ENCODE results near the gene CD5L.
A peak's percentile ranks its signal among the peaks of the same experiment; 100 is the strongest.

The CD5L gene

GRCh38 chr1:157838966-157839365, 2.6 kb downstream of the CD5L start:
- no peaks in the 10 kb centered on the region for H3K4me1 ChIP-seq (ENCODE audit: control insufficient read depth in 1 of 2, insufficient read depth in 2 of 2, low read length in 2 of 2)
- H3K36me3 ChIP-seq (ENCODE audit: control insufficient read depth in 1 of 2, insufficient read depth in 2 of 2, low read length in 2 of 2) = no peaks in the 10 kb centered on the region
- H3K27me3 ChIP-seq (ENCODE audit: insufficient read depth, low read length) = no peaks in the 10 kb centered on the region
- no peak overlapping the region for H4K91ac ChIP-seq (ENCODE audit: low read depth, low read length)
- no peak overlapping the region for H3K4me3 ChIP-seq (ENCODE audit: low read depth, low read length)
- no peak overlapping the region for H2AK5ac ChIP-seq (ENCODE audit: low read length)
- H3K18ac ChIP-seq (ENCODE audit: low read length) = no peak overlapping the region
- no peak overlapping the region for H2BK5ac ChIP-seq (ENCODE audit: low read depth, low read length, poor library complexity)
- no peak for DNase-seq
- no peak overlapping the region for H3K9ac ChIP-seq (ENCODE audit: low read length)
- H2BK120ac ChIP-seq (ENCODE audit: insufficient read depth, low read length, poor library complexity) = no peak overlapping the region
- no peak overlapping the region for H3K23ac ChIP-seq (ENCODE audit: low read length)
- no peaks in the 10 kb centered on the region for H3K9me3 ChIP-seq (ENCODE audit: insufficient read depth, low read depth, low read length)
- H4K8ac ChIP-seq (ENCODE audit: low read depth, low read length) = no peak overlapping the region
- H3K27ac ChIP-seq (ENCODE audit: low read depth, low read length) = no peak overlapping the region
- H3K79me1 ChIP-seq (ENCODE audit: low read length) = no peaks in the 10 kb centered on the region
- H2AFZ ChIP-seq (ENCODE audit: insufficient read depth, low read length, poor library complexity) = no peak overlapping the region
- no peaks in the 10 kb centered on the region for H3K79me2 ChIP-seq (ENCODE audit: control insufficient read depth, insufficient read depth, low read length, poor library complexity)
- H3K4ac ChIP-seq (ENCODE audit: low read depth, low read length) = no peak overlapping the region
- H3K4me2 ChIP-seq (ENCODE audit: low read length) = no peak overlapping the region
- no peak overlapping the region for H2BK12ac ChIP-seq (ENCODE audit: low read length)
- H3K14ac ChIP-seq (ENCODE audit: low read length) = no peak overlapping the region
- no peak overlapping the region for H4K12ac ChIP-seq (ENCODE audit: low read depth, low read length)

GRCh38 chr1:157834430-157834829, 7.2 kb downstream of the CD5L start:
- H2BK120ac ChIP-seq (ENCODE audit: insufficient read depth, low read length, poor library complexity) = no peak overlapping the region
- no peak overlapping the region for H3K18ac ChIP-seq (ENCODE audit: low read length)
- no peak overlapping the region for H3K4me2 ChIP-seq (ENCODE audit: low read length)
- no peak overlapping the region for H4K8ac ChIP-seq (ENCODE audit: low read depth, low read length)
- no CpG with 5 or more reads among the region's 12 CpGs for WGBS (ENCODE audit: extremely low coverage, insufficient coverage, insufficient read length)
- H3K79me2 ChIP-seq (ENCODE audit: control insufficient read depth, insufficient read depth, low read length, poor library complexity) = no peaks in the 10 kb centered on the region
- H2AFZ ChIP-seq (ENCODE audit: insufficient read depth, low read length, poor library complexity) = no peak overlapping the region
- H3K4me1 ChIP-seq (ENCODE audit: control insufficient read depth in 1 of 2, insufficient read depth in 2 of 2, low read length in 2 of 2) = peaks cover 3 to 7% of the 10 kb centered on the region in 2 experiments
- H3K9ac ChIP-seq (ENCODE audit: low read length) = no peak overlapping the region
- H3K4me3 ChIP-seq (ENCODE audit: low read depth, low read length) = no peak overlapping the region
- no peaks in the 10 kb centered on the region for H3K9me3 ChIP-seq (ENCODE audit: insufficient read depth, low read depth, low read length)
- no peak overlapping the region for H4K12ac ChIP-seq (ENCODE audit: low read depth, low read length)
- H3K27ac ChIP-seq (ENCODE audit: low read depth, low read length) = no peak overlapping the region
- no peaks in the 10 kb centered on the region for H3K79me1 ChIP-seq (ENCODE audit: low read length)
- no peaks in the 10 kb centered on the region for H3K36me3 ChIP-seq (ENCODE audit: control insufficient read depth in 1 of 2, insufficient read depth in 2 of 2, low read length in 2 of 2)
- H2AK5ac ChIP-seq (ENCODE audit: low read length) = no peak overlapping the region
- H4K91ac ChIP-seq (ENCODE audit: low read depth, low read length) = no peak overlapping the region
- H3K4ac ChIP-seq (ENCODE audit: low read depth, low read length) = no peak overlapping the region
- DNase-seq = no peak
- H3K23ac ChIP-seq (ENCODE audit: low read length) = no peak overlapping the region
- H3K14ac ChIP-seq (ENCODE audit: low read length) = no peak overlapping the region
- H2BK12ac ChIP-seq (ENCODE audit: low read length) = no peak overlapping the region
- no peaks in the 10 kb centered on the region for H3K27me3 ChIP-seq (ENCODE audit: insufficient read depth, low read length)
- no peak overlapping the region for H2BK5ac ChIP-seq (ENCODE audit: low read depth, low read length, poor library complexity)

GRCh38 chr1:157833145-157833544, 8.5 kb downstream of the CD5L start:
- Histone ChIP-seq H3K4me2 (ENCODE audit: low read length) (no peak overlapping the region), H3K79me1 (ENCODE audit: low read length) (no peaks in the 10 kb centered on the region), H3K79me2 (ENCODE audit: control insufficient read depth, insufficient read depth, low read length, poor library complexity) (no peaks in the 10 kb centered on the region), H3K36me3 (ENCODE audit: control insufficient read depth in 1 of 2, insufficient read depth in 2 of 2, low read length in 2 of 2) (no peaks in the 10 kb centered on the region), H3K18ac (ENCODE audit: low read length) (no peak overlapping the region), H2AK5ac (ENCODE audit: low read length) (no peak overlapping the region), H2BK5ac (ENCODE audit: low read depth, low read length, poor library complexity) (no peak overlapping the region), H4K91ac (ENCODE audit: low read depth, low read length) (no peak overlapping the region), H3K14ac (ENCODE audit: low read length) (no peak overlapping the region), H2BK12ac (ENCODE audit: low read length) (no peak overlapping the region), H3K9ac (ENCODE audit: low read length) (no peak overlapping the region), H3K9me3 (ENCODE audit: insufficient read depth, low read depth, low read length) (no peaks in the 10 kb centered on the region), H3K4me3 (ENCODE audit: low read depth, low read length) (no peak overlapping the region), H3K27ac (ENCODE audit: low read depth, low read length) (no peak overlapping the region), H3K4ac (ENCODE audit: low read depth, low read length) (no peak overlapping the region), H4K8ac (ENCODE audit: low read depth, low read length) (no peak overlapping the region), H3K4me1 (ENCODE audit: control insufficient read depth in 1 of 2, insufficient read depth in 2 of 2, low read length in 2 of 2) (peaks cover 3 to 7% of the 10 kb centered on the region in 2 experiments), H2BK120ac (ENCODE audit: insufficient read depth, low read length, poor library complexity) (no peak overlapping the region), H3K23ac (ENCODE audit: low read length) (no peak overlapping the region), H4K12ac (ENCODE audit: low read depth, low read length) (no peak overlapping the region), H2AFZ (ENCODE audit: insufficient read depth, low read length, poor library complexity) (no peak overlapping the region), H3K27me3 (ENCODE audit: insufficient read depth, low read length) (no peaks in the 10 kb centered on the region)
- no CpG with 5 or more reads among the region's 6 CpGs for WGBS (ENCODE audit: extremely low coverage, insufficient coverage, insufficient read length)
- no peak for DNase-seq

GRCh38 chr1:157831968-157832626, 9.5 kb downstream of the CD5L start:
- H2BK12ac ChIP-seq (ENCODE audit: low read length) = no peak overlapping the region
- H4K12ac ChIP-seq (ENCODE audit: low read depth, low read length) = no peak overlapping the region
- H3K79me1 ChIP-seq (ENCODE audit: low read length) = no peaks in the 10 kb centered on the region
- H3K4me2 ChIP-seq (ENCODE audit: low read length) = no peak overlapping the region
- H3K9ac ChIP-seq (ENCODE audit: low read length) = no peak overlapping the region
- no peaks in the 10 kb centered on the region for H3K27me3 ChIP-seq (ENCODE audit: insufficient read depth, low read length)
- H4K91ac ChIP-seq (ENCODE audit: low read depth, low read length) = no peak overlapping the region
- no peak overlapping the region for H2BK5ac ChIP-seq (ENCODE audit: low read depth, low read length, poor library complexity)
- H3K14ac ChIP-seq (ENCODE audit: low read length) = no peak overlapping the region
- no peaks in the 10 kb centered on the region for H3K79me2 ChIP-seq (ENCODE audit: control insufficient read depth, insufficient read depth, low read length, poor library complexity)
- no peak overlapping the region for H2AFZ ChIP-seq (ENCODE audit: insufficient read depth, low read length, poor library complexity)
- H3K4ac ChIP-seq (ENCODE audit: low read depth, low read length) = no peak overlapping the region
- H3K27ac ChIP-seq (ENCODE audit: low read depth, low read length) = peak overlapping the region; percentile 75
- H2BK120ac ChIP-seq (ENCODE audit: insufficient read depth, low read length, poor library complexity) = no peak overlapping the region
- H3K9me3 ChIP-seq (ENCODE audit: insufficient read depth, low read depth, low read length) = no peaks in the 10 kb centered on the region
- no peak overlapping the region for H3K4me3 ChIP-seq (ENCODE audit: low read depth, low read length)
- no peak overlapping the region for H3K23ac ChIP-seq (ENCODE audit: low read length)
- no CpG with 5 or more reads among the region's 4 CpGs for WGBS (ENCODE audit: extremely low coverage, insufficient coverage, insufficient read length)
- H2AK5ac ChIP-seq (ENCODE audit: low read length) = no peak overlapping the region
- no peaks in the 10 kb centered on the region for H3K36me3 ChIP-seq (ENCODE audit: control insufficient read depth in 1 of 2, insufficient read depth in 2 of 2, low read length in 2 of 2)
- peaks cover 3 to 7% of the 10 kb centered on the region in 2 experiments for H3K4me1 ChIP-seq (ENCODE audit: control insufficient read depth in 1 of 2, insufficient read depth in 2 of 2, low read length in 2 of 2)
- peak in 1 of 2 donors; percentile 35 for DNase-seq
- no peak overlapping the region for H3K18ac ChIP-seq (ENCODE audit: low read length)
- H4K8ac ChIP-seq (ENCODE audit: low read depth, low read length) = no peak overlapping the region
